HUDEP-2 (cell line): ENCODE data around the gene MARCKSL1.
"Not testable (repeated sequence)": the region's sequence is repeated elsewhere in the genome, so short reads cannot be mapped to it uniquely, and the experiment has no call there.

Source experiments
- DNase-seq, 76 experiments: peaks; one replicate each; lab custom pipeline; 2025; ENCODE audit not compliant: unreplicated experiment in 76 of 76; lab: John Stamatoyannopoulos, UW

Gene MARCKSL1

GRCh38 chr1:32291708-32292538, 44.1 kb downstream of the MARCKSL1 start, which contains the start of gene HDAC1:
HDAC1 (plus strand) TSS chr1:32292083; CDS start chr1:32292170, 87 bp downstream.
- peak; percentile 80 to 99 (median 97) for DNase-seq

DNA sequence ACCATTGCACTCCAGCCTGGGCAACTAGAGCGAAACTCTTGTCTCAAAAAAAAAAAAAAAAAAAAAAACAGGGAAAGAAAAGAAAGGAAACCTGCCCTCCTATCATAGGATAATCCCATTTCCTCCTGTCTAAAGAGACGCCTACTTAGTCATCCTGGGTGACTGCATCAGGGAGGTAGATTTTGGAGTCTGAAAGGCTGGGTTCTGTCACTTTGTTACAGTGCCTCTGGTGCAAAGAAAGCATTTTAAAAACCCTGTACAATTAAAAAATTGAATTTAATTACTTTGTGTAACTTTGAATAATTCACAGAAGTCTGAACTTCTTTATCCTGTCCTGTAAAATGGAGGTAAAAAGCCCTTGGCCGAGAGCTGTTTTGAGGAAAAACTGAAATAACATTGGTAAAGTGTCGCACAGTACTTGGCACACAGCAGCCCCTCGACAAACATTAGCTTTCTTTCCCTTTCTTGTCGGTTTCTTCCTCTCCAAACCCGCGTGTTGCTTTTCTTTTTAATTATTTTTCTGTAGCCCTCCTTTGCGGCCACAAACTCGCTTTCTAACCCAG, 44.8 kb downstream of the MARCKSL1 start:
- DNase-seq, result peak in 2 of 76 experiments; percentile 7 to 33

DNA sequence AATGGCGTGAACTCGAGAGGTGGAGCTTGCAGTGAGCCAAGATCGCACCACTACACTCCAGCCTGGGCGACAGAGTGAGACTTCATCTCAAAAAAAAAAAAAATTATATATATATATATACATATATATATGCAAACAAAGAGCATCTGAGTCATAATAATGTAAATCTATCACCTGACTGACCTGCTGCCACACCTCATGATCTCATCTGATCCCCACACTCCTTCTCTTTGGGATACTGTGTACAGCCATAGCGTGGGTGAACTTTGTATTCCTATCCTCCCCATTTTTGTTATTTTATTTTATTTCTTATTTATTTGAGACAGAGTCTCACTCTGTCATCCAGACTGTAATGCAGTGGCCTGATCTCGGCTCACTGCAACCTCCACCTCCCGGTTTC, 46.8 kb downstream of the MARCKSL1 start:
- no peak for DNase-seq

- DNase-seq, result no peak
Observed at GRCh38 chr1:32286763-32287162, 49.3 kb downstream of the MARCKSL1 start.

GRCh38 chr1:32285658-32286057, 50.4 kb downstream of the MARCKSL1 start:
- no peak for DNase-seq

- DNase-seq, result not testable (repeated sequence)
Observed at GRCh38 chr1:32284777-32285176, 51.3 kb downstream of the MARCKSL1 start.
